DND-41 (cell line): ENCODE data around the gene TMEM204.

Source experiments
- EZH2 ChIP-seq: IDR thresholded peaks from 3 replicates; pipeline ENCODE4 v1.6.1; 2012; ENCODE audit warnings: borderline replicate concordance, low read depth, mild to moderate bottlenecking, moderate library complexity, low read length, inconsistent platforms; ENCODE audit not compliant: severe bottlenecking
- TF ChIP-seq, protein P1 (sequence below): IDR thresholded peaks from 2 replicates; pipeline ENCODE4 v1.5.1; 2012; ENCODE audit warnings: borderline replicate concordance, low read length, moderate library complexity, mild to moderate bottlenecking; ENCODE audit not compliant: poor library complexity, severe bottlenecking; ENCODE audit errors: extremely low read depth

DNA sequence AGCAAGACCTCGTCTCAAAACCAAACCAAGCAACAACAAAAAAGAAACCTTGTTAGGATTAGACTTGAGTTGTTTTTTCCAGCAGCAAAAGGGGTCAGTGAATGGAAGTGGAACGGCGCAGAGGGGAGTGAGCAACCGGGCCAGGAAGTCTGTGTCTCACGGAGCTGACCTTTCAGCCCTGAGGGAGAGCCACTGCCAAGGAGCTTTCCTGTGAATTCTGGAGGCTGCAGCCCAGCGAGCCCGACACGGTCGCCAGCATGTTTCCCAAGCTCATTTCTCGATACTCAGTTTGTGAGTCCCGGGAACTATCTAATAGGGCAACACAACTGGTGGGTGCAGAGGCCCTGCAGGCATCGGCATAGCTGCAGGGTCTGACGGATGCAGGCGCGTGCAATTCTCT, 20.7 kb upstream of the TMEM204 start:
- TF ChIP-seq, protein P1, sequence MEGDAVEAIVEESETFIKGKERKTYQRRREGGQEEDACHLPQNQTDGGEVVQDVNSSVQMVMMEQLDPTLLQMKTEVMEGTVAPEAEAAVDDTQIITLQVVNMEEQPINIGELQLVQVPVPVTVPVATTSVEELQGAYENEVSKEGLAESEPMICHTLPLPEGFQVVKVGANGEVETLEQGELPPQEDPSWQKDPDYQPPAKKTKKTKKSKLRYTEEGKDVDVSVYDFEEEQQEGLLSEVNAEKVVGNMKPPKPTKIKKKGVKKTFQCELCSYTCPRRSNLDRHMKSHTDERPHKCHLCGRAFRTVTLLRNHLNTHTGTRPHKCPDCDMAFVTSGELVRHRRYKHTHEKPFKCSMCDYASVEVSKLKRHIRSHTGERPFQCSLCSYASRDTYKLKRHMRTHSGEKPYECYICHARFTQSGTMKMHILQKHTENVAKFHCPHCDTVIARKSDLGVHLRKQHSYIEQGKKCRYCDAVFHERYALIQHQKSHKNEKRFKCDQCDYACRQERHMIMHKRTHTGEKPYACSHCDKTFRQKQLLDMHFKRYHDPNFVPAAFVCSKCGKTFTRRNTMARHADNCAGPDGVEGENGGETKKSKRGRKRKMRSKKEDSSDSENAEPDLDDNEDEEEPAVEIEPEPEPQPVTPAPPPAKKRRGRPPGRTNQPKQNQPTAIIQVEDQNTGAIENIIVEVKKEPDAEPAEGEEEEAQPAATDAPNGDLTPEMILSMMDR: no peak
- no peak for TF ChIP-seq EZH2
